GM12878 (cell line): ENCODE results near the gene CKS1B. TPM values are rescaled to one million over a fixed set of nuclear protein-coding genes. Genes with fewer than 3 reads are reported as not detected.

ENCODE experiments used
- ATAC-seq: fragments of 200-7000 bp; cut with Tn5 transposase; 3 replicates; pipeline ENCODE4 v1.9.1; 2020; ENCODE audit warnings: mild to moderate bottlenecking, moderate library complexity
- BruUV-seq: library from RNA; stranded (reverse); fragments of 400-500 nt; replicated peaks from 2 replicates; lab custom pipeline; 2021; lab: Mats Ljungman, UMichigan
- CTCF ChIA-PET: fragments of 300-600 bp; sonication (Branson Sonifier 250); formaldehyde crosslinking; extraction: SDS; loops from one replicate; lab custom pipeline; 2021; ENCODE audit warnings: inconsistent platforms; lab: Yijun Ruan, JAX
- POLR2A ChIA-PET: fragments of 350-600 bp; formaldehyde crosslinking; extraction: SDS; loops from one replicate; lab custom pipeline; 2021; ENCODE audit warnings: inconsistent platforms; lab: Charles Lee
- RAD21 ChIA-PET: fragments of 300-600 bp; sonication (Branson Sonifier 250); formaldehyde crosslinking; loops from one replicate; lab custom pipeline; 2023; ENCODE audit warnings: antibody characterized with exemption; ENCODE audit not compliant: unreplicated experiment; lab: Charles Lee
- SMC1A ChIA-PET: fragments of 300-600 bp; sonication (Branson Sonifier 250); formaldehyde crosslinking; loops from one replicate; lab custom pipeline; 2023; ENCODE audit not compliant: unreplicated experiment, uncharacterized antibody; lab: Charles Lee
- DNase-seq: peaks from one replicate; pipeline ENCODE4 v3.0.0-alpha.2; 2011; ENCODE audit warnings: low read depth, low spot score
- FAIRE-seq: peaks from 3 replicates; lab custom pipeline; 2011; peaks lifted over from hg19 to GRCh38; lab: Jason Lieb, UNC
- H2AFZ ChIP-seq: 2 replicates; pipeline ENCODE4 v1.6.0; 2011; ENCODE audit warnings: low read depth, low read length, control low read depth; ENCODE audit not compliant: control insufficient read depth
- H3K27ac ChIP-seq: 2 replicates; pipeline ENCODE4 v1.5.1; 2011; ENCODE audit warnings: control low read depth; ENCODE audit not compliant: control insufficient read depth, insufficient read depth
- H3K27me3 ChIP-seq, 2 experiments: replicated peaks in 1 of 2; 2 replicates each; pipeline versions ENCODE4 v1.6.0 to v1.6.1; 2011; ENCODE audit warnings: low read length in 1 of 2; ENCODE audit not compliant: control insufficient read depth in 2 of 2, insufficient read depth in 2 of 2
- H3K36me3 ChIP-seq, 2 experiments: 2 replicates each; pipeline ENCODE4 v1.5.1; 2011; ENCODE audit warnings: low read length in 1 of 2; ENCODE audit not compliant: control insufficient read depth in 2 of 2, insufficient read depth in 2 of 2
- H3K4me1 ChIP-seq: 2 replicates; pipeline ENCODE4 v1.6.1; 2011; ENCODE audit warnings: mild to moderate bottlenecking, low read length, moderate library complexity, mixed read lengths; ENCODE audit not compliant: control insufficient read depth, insufficient read depth
- H3K4me2 ChIP-seq: 2 replicates; pipeline ENCODE4 v1.6.0; 2011; ENCODE audit warnings: control low read depth; ENCODE audit not compliant: control insufficient read depth, insufficient read depth
- H3K4me3 ChIP-seq: fragments of 200-600 bp; sonication (generic); 2 replicates; pipeline ENCODE4 v1.5.1; 2016
- H3K79me2 ChIP-seq: 2 replicates; pipeline ENCODE4 v1.6.0; 2011; ENCODE audit warnings: low read length; ENCODE audit not compliant: control insufficient read depth, insufficient read depth
- H3K9ac ChIP-seq: 2 replicates; pipeline ENCODE4 v1.8.0; 2011; ENCODE audit warnings: low read length, control low read depth, mixed read lengths; ENCODE audit not compliant: control insufficient read depth, insufficient read depth
- H3K9me3 ChIP-seq: replicated peaks from 3 replicates; pipeline ENCODE4 v1.5.1; 2011; ENCODE audit warnings: mild to moderate bottlenecking, low read length; ENCODE audit not compliant: control insufficient read depth, insufficient read depth
- H4K20me1 ChIP-seq: 2 replicates; pipeline ENCODE4 v1.6.0; 2011; ENCODE audit not compliant: control insufficient read depth, insufficient read depth
- ELK1 ChIP-seq: IDR thresholded peaks from 2 replicates; pipeline ENCODE4 v1.6.1; 2012; ENCODE audit warnings: low read depth, low read length, improper control_type of control experiment
- IRF4 ChIP-seq: IDR thresholded peaks from 2 replicates; pipeline ENCODE4 v1.6.1; 2011; ENCODE audit warnings: low read depth, low read length
- POLR2AphosphoS5 ChIP-seq: IDR thresholded peaks from 2 replicates; pipeline ENCODE4 v1.6.1; 2011; ENCODE audit warnings: mild to moderate bottlenecking, low read length, inconsistent platforms
- RAD21 ChIP-seq: IDR thresholded peaks from 2 replicates; pipeline ENCODE4 v1.6.1; 2011; ENCODE audit warnings: mild to moderate bottlenecking, low read depth, low read length, moderate library complexity; ENCODE audit not compliant: insufficient read depth
- RELA ChIP-seq: fragments of 450-650 bp; IDR thresholded peaks from 2 replicates; pipeline ENCODE4 v1.8.0; 2014; ENCODE audit warnings: borderline replicate concordance; ENCODE audit not compliant: partially characterized antibody
- SIX5 ChIP-seq: IDR thresholded peaks from 2 replicates; pipeline ENCODE4 v1.6.1; 2011; ENCODE audit warnings: mild to moderate bottlenecking, low read depth, low read length, moderate library complexity; ENCODE audit not compliant: severe bottlenecking
- WGBS: methylation state at CpG from one replicate; pipeline ENCODE4 v1.1.6; 2016; ENCODE audit warnings: low lambda C conversion rate; ENCODE audit not compliant: insufficient replicate concordance, insufficient coverage; ENCODE audit errors: missing lambda C conversion rate; 5-methylcytosine and 5-hydroxymethylcytosine counted together
- in situ Hi-C: fragments of 300-500 bp; cut with MboI; formaldehyde crosslinking; loops from 9 replicates; pipeline ENCODE4 v1.14.3; 2018; ENCODE audit warnings: mixed read lengths
- intact Hi-C: fragments of 100-400 bp; cut with micrococcal nuclease; formaldehyde crosslinking; loops from one replicate; pipeline ENCODE4 v1.14.2; 2022; ENCODE audit not compliant: unreplicated experiment
- polyA plus RNA-seq, 11 experiments: library from polyadenylated mRNA; depleted of rRNA in 4 of 11; unstranded in 6 of 11; stranded (reverse) in 5 of 11; fragments of >200 nt; fragmentation: Nextera tagmentation in 4 of 11; fragmentation: Illumina TruSeq in 1 of 11; extraction: Ambion mirVana in 4 of 11; extraction: Trizol in 1 of 11; gene quantifications; 1 replicate in 1 of 11; 2 replicates in 10 of 11; pipeline versions ENCODE4 v1.2.1 to v1.2.3, GENCODE V29; 2011 to 2016; ENCODE audit warnings: inconsistent platforms in 2 of 11, missing spikeins in 2 of 11, low read depth in 1 of 11
- total RNA-seq, 4 experiments: library from RNA; depleted of rRNA in 3 of 4; stranded (reverse); fragments of >200 nt in 3 of 4; fragmentation: Illumina TruSeq in 1 of 4; extraction: Trizol in 1 of 4; gene quantifications; 2 replicates each; pipeline versions ENCODE4 v1.2.1 to v1.2.3, GENCODE V29; 2013 to 2021
- TF ChIP-seq, protein P1 (sequence below): fragments of 450-650 bp; IDR thresholded peaks from 2 replicates; pipeline ENCODE4 v1.6.1; 2017; ENCODE audit warnings: low read depth, mild to moderate bottlenecking, moderate library complexity
- TF ChIP-seq, protein P2 (sequence below): fragments of 450-650 bp; IDR thresholded peaks from 2 replicates; pipeline ENCODE4 v1.6.1; 2017; ENCODE audit warnings: mild to moderate bottlenecking, moderate library complexity

Gene CKS1B
- total and polyA plus RNA-seq, 10 of the 15 experiments (the other 5 are each of a cell fraction or from before 2014, with no cell fraction given), result 125 to 608 (median 364) TPM

DNA sequence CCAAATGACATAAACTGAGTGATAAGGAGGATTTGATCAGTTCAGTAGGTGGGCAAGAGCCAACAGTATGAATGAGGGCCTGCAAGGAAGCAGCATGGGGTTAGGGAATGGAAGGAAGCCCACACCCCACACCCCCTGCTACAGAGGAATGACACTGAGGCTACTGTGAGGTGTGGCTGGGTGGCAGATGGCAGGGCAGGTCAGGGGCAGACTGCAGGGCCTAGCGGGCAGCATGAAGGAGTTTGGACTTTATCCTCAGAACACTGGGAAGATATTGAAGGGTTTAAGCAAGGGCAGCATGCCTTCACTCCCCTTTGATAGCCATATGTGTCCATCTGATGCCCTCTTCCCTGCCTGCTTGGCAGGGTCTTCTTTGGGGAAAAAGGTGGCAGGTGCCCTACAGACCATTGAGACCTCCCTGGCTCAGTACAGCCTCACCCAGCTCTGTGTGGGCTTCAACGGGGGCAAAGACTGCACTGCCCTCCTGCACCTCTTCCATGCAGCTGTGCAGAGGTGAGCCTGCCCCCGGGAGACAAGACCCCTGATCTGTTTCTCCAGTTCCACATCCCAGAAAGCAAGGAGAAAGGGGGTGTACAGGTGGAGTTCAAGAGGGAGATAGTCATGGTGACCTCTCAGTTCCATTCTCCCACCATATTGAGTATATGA is 14.8 kb downstream of the CKS1B start:
- H3K36me3 ChIP-seq, result peaks cover 15 to 17% of the 10 kb centered on the region in 2 experiments; a peak in 3 of 4 replicates

More for the DNA sequence above, 14.8 kb downstream of the CKS1B start:
- Histone ChIP-seq H2AFZ (no peak overlapping the region), H3K27me3 (no peaks in the 10 kb centered on the region), H3K79me2 (peaks cover 6% of the 10 kb centered on the region), H3K9me3 (no peaks in the 10 kb centered on the region), H4K20me1 (no peaks in the 10 kb centered on the region), H3K27ac (no peak overlapping the region), H3K4me2 (peak overlapping the region; percentile 9; the same call in 1 of the 2 replicates), H3K9ac (no peak overlapping the region), H3K4me1 (no peaks in the 10 kb centered on the region)
- 90% methylated on average over 3 of the region's 3 CpGs for WGBS
- in situ Hi-C loops, result no loop called here
- CTCF ChIA-PET, result interaction anchor here (1.2 to 20.6 kb wide), 3 partner anchors 8 to 10 kb away, joined by 3 to 226 read pairs (median 3); partner anchors contain the start of genes LENEP and ZBTB7B
- POLR2A ChIA-PET, result interaction anchor here (0.7 kb wide), 1 partner anchor 18 kb away, joined by 3 read pairs; no protein-coding TSS in a partner anchor
- RAD21 ChIA-PET, result no interaction called here
- FAIRE-seq, result no peak
- intact Hi-C loops, result no loop called here
- no peak for ATAC-seq
- SMC1A ChIA-PET, result no interaction called here
- BruUV-seq, result no TSS peak
- TF ChIP-seq RELA, result no peak
- no peak for TF ChIP-seq RAD21
- TF ChIP-seq, protein P1, sequence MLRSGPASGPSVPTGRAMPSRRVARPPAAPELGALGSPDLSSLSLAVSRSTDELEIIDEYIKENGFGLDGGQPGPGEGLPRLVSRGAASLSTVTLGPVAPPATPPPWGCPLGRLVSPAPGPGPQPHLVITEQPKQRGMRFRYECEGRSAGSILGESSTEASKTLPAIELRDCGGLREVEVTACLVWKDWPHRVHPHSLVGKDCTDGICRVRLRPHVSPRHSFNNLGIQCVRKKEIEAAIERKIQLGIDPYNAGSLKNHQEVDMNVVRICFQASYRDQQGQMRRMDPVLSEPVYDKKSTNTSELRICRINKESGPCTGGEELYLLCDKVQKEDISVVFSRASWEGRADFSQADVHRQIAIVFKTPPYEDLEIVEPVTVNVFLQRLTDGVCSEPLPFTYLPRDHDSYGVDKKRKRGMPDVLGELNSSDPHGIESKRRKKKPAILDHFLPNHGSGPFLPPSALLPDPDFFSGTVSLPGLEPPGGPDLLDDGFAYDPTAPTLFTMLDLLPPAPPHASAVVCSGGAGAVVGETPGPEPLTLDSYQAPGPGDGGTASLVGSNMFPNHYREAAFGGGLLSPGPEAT, result no peak
- TF ChIP-seq SIX5, result no peak
- TF ChIP-seq, protein P2, sequence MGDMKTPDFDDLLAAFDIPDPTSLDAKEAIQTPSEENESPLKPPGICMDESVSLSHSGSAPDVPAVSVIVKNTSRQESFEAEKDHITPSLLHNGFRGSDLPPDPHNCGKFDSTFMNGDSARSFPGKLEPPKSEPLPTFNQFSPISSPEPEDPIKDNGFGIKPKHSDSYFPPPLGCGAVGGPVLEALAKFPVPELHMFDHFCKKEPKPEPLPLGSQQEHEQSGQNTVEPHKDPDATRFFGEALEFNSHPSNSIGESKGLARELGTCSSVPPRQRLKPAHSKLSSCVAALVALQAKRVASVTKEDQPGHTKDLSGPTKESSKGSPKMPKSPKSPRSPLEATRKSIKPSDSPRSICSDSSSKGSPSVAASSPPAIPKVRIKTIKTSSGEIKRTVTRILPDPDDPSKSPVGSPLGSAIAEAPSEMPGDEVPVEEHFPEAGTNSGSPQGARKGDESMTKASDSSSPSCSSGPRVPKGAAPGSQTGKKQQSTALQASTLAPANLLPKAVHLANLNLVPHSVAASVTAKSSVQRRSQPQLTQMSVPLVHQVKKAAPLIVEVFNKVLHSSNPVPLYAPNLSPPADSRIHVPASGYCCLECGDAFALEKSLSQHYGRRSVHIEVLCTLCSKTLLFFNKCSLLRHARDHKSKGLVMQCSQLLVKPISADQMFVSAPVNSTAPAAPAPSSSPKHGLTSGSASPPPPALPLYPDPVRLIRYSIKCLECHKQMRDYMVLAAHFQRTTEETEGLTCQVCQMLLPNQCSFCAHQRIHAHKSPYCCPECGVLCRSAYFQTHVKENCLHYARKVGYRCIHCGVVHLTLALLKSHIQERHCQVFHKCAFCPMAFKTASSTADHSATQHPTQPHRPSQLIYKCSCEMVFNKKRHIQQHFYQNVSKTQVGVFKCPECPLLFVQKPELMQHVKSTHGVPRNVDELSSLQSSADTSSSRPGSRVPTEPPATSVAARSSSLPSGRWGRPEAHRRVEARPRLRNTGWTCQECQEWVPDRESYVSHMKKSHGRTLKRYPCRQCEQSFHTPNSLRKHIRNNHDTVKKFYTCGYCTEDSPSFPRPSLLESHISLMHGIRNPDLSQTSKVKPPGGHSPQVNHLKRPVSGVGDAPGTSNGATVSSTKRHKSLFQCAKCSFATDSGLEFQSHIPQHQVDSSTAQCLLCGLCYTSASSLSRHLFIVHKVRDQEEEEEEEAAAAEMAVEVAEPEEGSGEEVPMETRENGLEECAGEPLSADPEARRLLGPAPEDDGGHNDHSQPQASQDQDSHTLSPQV, result no peak
- TF ChIP-seq POLR2AphosphoS5, result no peak
- TF ChIP-seq ELK1, result no peak
- TF ChIP-seq IRF4, result no peak
- TF ChIP-seq, all 136 proteins: peak for 0
- no peak overlapping the region for H3K4me3 ChIP-seq
- DNase-seq, result no peak
